Measurements from ENCODE around the gene TBC1D25. TPM values are rescaled to one million over a fixed set of nuclear protein-coding genes. Genes with fewer than 3 reads are reported as not detected.

The TBC1D25 gene
- total RNA-seq, 3 donors from 2014 or later: 11.3 to 13.0 (median 12.5) TPM

GRCh38 chrX:48530736-48531135 is 8.8 kb upstream of the TBC1D25 start:
- no peak overlapping the region for H3K27ac ChIP-seq
- peaks cover 0 to 13% of the 10 kb centered on the region in 2 donors for H3K27me3 ChIP-seq
- no peaks in the 10 kb centered on the region for H3K36me3 ChIP-seq
- no peak overlapping the region for H3K4me3 ChIP-seq
- intact Hi-C loops (cut with DNase I; ENCODE audit: low total_unique reads): no loop called here
- H3K4me1 ChIP-seq: no peaks in the 10 kb centered on the region
- TF ChIP-seq POLR2A (IDR thresholded peaks at IDR 0.05) (no peak), CTCF (IDR thresholded peaks at IDR 0.05) (no peak), POLR2AphosphoS5 (IDR thresholded peaks at IDR 0.05) (no peak)
- DNase-seq (ENCODE audit: low spot score in 2 of 2): no peak
- H3K9me3 ChIP-seq: no peaks in the 10 kb centered on the region

- H3K27ac ChIP-seq: no peak overlapping the region
- H3K36me3 ChIP-seq: no peaks in the 10 kb centered on the region
- no peaks in the 10 kb centered on the region for H3K4me1 ChIP-seq
- DNase-seq (ENCODE audit: low spot score in 2 of 2): no peak
- no peaks in the 10 kb centered on the region for H3K9me3 ChIP-seq
- peaks cover 0 to 10% of the 10 kb centered on the region in 2 donors for H3K27me3 ChIP-seq
- H3K4me3 ChIP-seq: no peak overlapping the region
- TF ChIP-seq POLR2A (IDR thresholded peaks at IDR 0.05): no peak
- no peak for TF ChIP-seq CTCF (IDR thresholded peaks at IDR 0.05)
- TF ChIP-seq POLR2AphosphoS5 (IDR thresholded peaks at IDR 0.05): no peak
- intact Hi-C loops (cut with DNase I; ENCODE audit: low total_unique reads): no loop called here
These were observed 8.1 kb upstream of the TBC1D25 start for GRCh38 chrX:48531358-48531959.

GRCh38 chrX:48532161-48532560 is 7.4 kb upstream of the TBC1D25 start:
- no peak overlapping the region for H3K27ac ChIP-seq
- TF ChIP-seq POLR2AphosphoS5 (IDR thresholded peaks at IDR 0.05): no peak
- no peak for TF ChIP-seq CTCF (IDR thresholded peaks at IDR 0.05)
- no peak for TF ChIP-seq POLR2A (IDR thresholded peaks at IDR 0.05)
- intact Hi-C loops (cut with DNase I; ENCODE audit: low total_unique reads): no loop called here

GRCh38 chrX:48533165-48533564 is 6.3 kb upstream of the TBC1D25 start:
- Histone ChIP-seq H3K4me3 (no peak overlapping the region), H3K27ac (no peak overlapping the region), H3K27me3 (peaks cover 0 to 4% of the 10 kb centered on the region in 2 donors), H3K4me1 (no peaks in the 10 kb centered on the region), H3K36me3 (no peaks in the 10 kb centered on the region), H3K9me3 (no peaks in the 10 kb centered on the region)
- intact Hi-C loops (cut with DNase I; ENCODE audit: low total_unique reads): no loop called here
- TF ChIP-seq POLR2AphosphoS5 (IDR thresholded peaks at IDR 0.05) (no peak), POLR2A (IDR thresholded peaks at IDR 0.05) (no peak), CTCF (IDR thresholded peaks at IDR 0.05) (no peak)
- DNase-seq (ENCODE audit: low spot score in 2 of 2): no peak

More at GRCh38 chrX:48532161-48532560, 7.4 kb upstream of the TBC1D25 start:
- no peak overlapping the region for H3K4me3 ChIP-seq
- no peaks in the 10 kb centered on the region for H3K36me3 ChIP-seq
- H3K4me1 ChIP-seq: no peaks in the 10 kb centered on the region
- peaks cover 0 to 4% of the 10 kb centered on the region in 2 donors for H3K27me3 ChIP-seq
- H3K9me3 ChIP-seq: no peaks in the 10 kb centered on the region
- DNase-seq (ENCODE audit: low spot score in 2 of 2): no peak

- H3K27ac ChIP-seq: peak overlapping the region; percentile 85 to 87
- intact Hi-C loops (cut with DNase I; ENCODE audit: low total_unique reads): no loop called here
- TF ChIP-seq POLR2A (IDR thresholded peaks at IDR 0.05) (no peak), CTCF (IDR thresholded peaks at IDR 0.05) (no peak)
- H3K4me3 ChIP-seq: peak overlapping the region; percentile 4 to 70 (median 69)
- no peaks in the 10 kb centered on the region for H3K36me3 ChIP-seq
- H3K27me3 ChIP-seq: no peaks in the 10 kb centered on the region
- H3K9me3 ChIP-seq: no peaks in the 10 kb centered on the region
- no peaks in the 10 kb centered on the region for H3K4me1 ChIP-seq
- DNase-seq (ENCODE audit: low spot score in 2 of 2): no peak
These were observed 721 bp upstream of the TBC1D25 start for GRCh38 chrX:48538641-48539344.

All from breast epithelium (tissue), 4 donors.